Measurements from ENCODE around the gene RNF103.

GRCh38 chr2:86556508-86556907 lies 67.2 kb downstream of the RNF103 start:
- TF ChIP-seq POLR2A (IDR thresholded peaks at IDR 0.05; ENCODE audit: low read depth, low read length) = no peak
- no peak for TF ChIP-seq POLR2AphosphoS5 (IDR thresholded peaks at IDR 0.05; ENCODE audit: low read depth, low read length)
- TF ChIP-seq SPI1 (IDR thresholded peaks at IDR 0.05; ENCODE audit: low read depth, low read length) = no peak

All from GM12891 (cell line).